HG03457 (cell line): ENCODE data around the gene ZNF83.
A peak's percentile ranks its signal among the peaks of the same experiment; 100 is the strongest.
"Not testable (repeated sequence)": the region's sequence is repeated elsewhere in the genome, so short reads cannot be mapped to it uniquely, and the experiment has no call there.

Source experiments
- ATAC-seq: cut with Tn5 transposase; IDR thresholded peaks from one replicate; pipeline ENCODE4 v1.9.1; 2021; ENCODE audit warnings: moderate number of reproducible peaks; ENCODE audit not compliant: unreplicated experiment

The ZNF83 gene

DNA sequence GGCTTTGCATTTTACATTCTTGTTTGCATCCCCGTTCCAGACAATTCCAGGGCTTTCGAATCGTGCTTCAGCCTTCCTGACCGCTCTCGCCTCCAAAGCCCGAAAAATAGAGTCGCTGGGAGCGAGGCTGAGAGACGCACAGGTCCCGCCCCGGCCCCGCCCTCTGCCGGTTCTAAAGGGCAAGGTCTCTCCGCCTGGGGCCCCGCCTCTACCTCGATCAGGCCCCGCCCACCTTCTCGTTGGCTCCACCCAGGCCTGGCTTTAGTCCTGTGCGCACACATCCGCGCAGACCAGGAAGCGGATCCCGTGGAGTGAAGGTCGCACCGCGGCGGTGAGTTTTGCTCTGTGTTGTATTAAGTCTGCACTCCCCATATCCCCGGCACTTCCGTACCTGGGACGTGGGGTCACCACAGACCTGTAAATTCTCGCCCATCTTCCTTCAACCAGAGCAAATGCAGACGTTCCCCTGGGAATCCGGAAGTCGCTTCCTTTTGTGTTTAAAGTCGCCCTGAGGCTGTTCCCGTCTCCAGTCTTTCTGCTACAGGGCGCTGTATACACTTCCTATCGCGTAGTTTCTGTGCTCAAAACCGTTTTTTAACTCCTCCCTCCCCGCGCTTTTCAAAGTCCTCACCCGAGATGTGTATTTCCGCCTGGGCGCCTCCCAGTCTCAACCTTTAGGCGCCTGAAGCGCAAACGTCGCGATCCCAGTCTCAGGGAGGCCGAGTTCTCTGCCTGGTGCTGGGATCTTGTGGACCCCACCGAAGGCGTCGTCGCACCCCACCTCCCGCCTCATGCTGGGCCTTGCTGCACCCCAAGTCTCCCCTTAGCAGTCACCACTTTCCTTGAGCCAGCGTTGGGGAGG is 67.9 kb downstream of the ZNF83 start, which contains the start of gene ZNF701:
Gene ZNF701 (plus strand): TSS at position 288 of the 862 bp plus-strand sequence. CDS start 3,861 bp downstream, outside the sequence.
- ATAC-seq, result peak; percentile 91

DNA sequence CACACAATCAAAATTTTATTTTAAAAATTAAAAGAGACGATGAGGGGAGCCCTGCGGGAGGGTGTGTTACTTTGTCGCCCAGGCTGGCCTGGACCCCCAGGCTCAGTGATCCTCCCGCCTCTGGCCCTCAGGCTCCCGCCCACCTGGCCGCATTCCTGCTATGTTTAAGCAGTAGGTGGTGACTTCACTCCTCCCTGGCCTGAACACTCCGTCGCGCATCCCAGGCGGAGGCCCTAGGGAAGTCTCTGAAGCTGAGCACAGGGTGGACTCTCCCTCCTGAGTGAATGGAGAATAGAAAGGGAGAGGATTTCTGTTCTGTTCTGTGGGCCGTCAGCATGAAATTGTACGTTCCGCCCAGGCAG is 68.5 kb downstream of the ZNF83 start:
- ATAC-seq, result not testable (repeated sequence)

DNA sequence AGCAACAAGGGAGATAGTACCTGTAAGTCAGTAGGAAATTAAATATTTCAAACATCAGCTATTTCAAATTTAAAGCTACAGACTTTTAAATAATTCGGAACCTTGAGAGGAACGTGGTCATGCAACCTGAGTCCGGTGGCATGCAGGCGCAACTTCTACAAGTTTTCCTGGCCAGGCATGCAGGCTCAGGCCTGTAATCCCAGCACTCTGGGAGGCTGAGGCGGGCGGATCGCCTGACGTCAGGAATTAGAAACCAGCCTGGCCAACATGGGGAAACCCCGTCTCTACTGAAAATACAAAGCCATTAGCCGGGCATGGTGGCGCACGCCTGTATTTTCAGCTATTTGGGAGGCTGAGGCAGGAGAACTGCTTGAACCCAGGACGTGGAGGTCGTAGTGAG is 70.2 kb downstream of the ZNF83 start:
- ATAC-seq, result no peak

DNA sequence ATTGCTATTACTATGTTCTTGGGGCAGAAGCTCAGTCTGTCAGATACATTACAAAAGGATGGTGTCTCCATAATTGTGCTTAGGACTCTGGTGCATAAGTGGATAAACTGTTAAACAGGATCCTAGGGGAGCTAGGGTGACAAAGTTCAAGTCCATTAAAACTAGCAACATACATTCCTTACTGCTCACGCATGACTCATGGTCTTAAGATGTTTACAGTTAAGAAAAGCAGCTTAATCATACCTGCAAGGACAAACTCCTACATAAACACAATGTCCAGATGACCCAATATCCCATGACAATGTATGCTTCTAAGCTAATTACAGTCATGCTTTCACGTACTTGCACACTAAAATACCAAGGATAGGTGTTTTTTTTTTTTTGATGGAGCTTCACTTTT is 71.6 kb downstream of the ZNF83 start:
- no peak for ATAC-seq

DNA sequence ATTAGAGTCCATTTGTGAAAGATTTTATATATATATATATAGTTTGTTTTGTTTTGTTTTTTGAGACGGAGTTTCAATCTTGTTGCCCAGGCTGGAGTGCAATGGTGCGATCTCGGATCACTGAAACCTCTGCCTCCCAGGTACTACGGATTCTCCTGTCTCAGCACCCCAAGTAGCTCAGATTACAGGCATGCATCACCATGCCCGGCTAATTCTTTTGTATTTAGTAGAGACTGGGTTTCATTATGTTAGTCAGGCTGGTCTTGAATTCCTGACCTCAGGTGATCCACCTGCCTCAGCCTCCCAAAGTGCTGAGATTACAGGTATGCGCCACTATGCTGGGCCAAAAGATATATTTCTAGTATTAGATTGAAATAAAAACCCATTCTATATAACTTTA is 72.0 kb downstream of the ZNF83 start:
- no peak for ATAC-seq
